GM23248 (cell line): ENCODE data around the gene CFAP157. TPM values are rescaled to one million over a fixed set of nuclear protein-coding genes. Genes with fewer than 3 reads are reported as not detected.

Experiments
- DNase-seq: peaks from one replicate; pipeline ENCODE4 v3.0.0-alpha.2; 2015
- H2AFZ ChIP-seq: fragments of 200-600 bp; sonication (generic); 2 replicates; pipeline ENCODE4 v1.6.1; 2016; ENCODE audit warnings: antibody characterized with exemption
- H3F3A ChIP-seq: fragments of 200-600 bp; sonication (generic); 2 replicates; pipeline ENCODE4 v1.6.1; 2016; ENCODE audit warnings: mild to moderate bottlenecking, antibody characterized with exemption, mixed run types; ENCODE audit not compliant: insufficient read depth
- H3K27ac ChIP-seq: fragments of 200-600 bp; sonication (generic); 2 replicates; pipeline ENCODE4 v1.5.1; 2016; ENCODE audit warnings: mild to moderate bottlenecking
- H3K27me3 ChIP-seq: fragments of 200-600 bp; sonication (generic); replicated peaks from 2 replicates; pipeline ENCODE4 v1.6.1; 2016; ENCODE audit warnings: mild to moderate bottlenecking; ENCODE audit not compliant: insufficient read depth
- H3K36me3 ChIP-seq: fragments of 200-600 bp; sonication (generic); 2 replicates; pipeline ENCODE4 v1.6.1; 2016; ENCODE audit warnings: low read depth, mild to moderate bottlenecking
- H3K4me1 ChIP-seq: fragments of 200-600 bp; sonication (generic); 2 replicates; pipeline ENCODE4 v1.6.1; 2016; ENCODE audit warnings: mild to moderate bottlenecking; ENCODE audit not compliant: insufficient read depth
- H3K4me2 ChIP-seq: fragments of 200-600 bp; sonication (generic); one replicate; pipeline ENCODE4 v1.6.1; 2016; ENCODE audit warnings: mild to moderate bottlenecking; ENCODE audit not compliant: unreplicated experiment
- H3K4me3 ChIP-seq: fragments of 200-600 bp; sonication (generic); 2 replicates; pipeline ENCODE4 v1.5.1; 2016; ENCODE audit warnings: mild to moderate bottlenecking
- H3K79me2 ChIP-seq: fragments of 200-600 bp; sonication (generic); 2 replicates; pipeline ENCODE4 v1.6.1; 2016; ENCODE audit warnings: mild to moderate bottlenecking; ENCODE audit not compliant: insufficient read depth
- H3K9ac ChIP-seq: fragments of 200-600 bp; sonication (generic); 2 replicates; pipeline ENCODE4 v1.6.1; 2016; ENCODE audit warnings: mild to moderate bottlenecking
- H3K9me2 ChIP-seq: fragments of 200-600 bp; sonication (generic); 2 replicates; pipeline ENCODE4 v1.6.1; 2016; ENCODE audit warnings: mixed run types, mild to moderate bottlenecking, moderate library complexity; ENCODE audit not compliant: insufficient read depth
- H3K9me3 ChIP-seq: fragments of 200-600 bp; sonication (generic); one replicate; pipeline ENCODE4 v1.6.1; 2017; ENCODE audit warnings: low read depth
- H4K20me1 ChIP-seq: fragments of 200-600 bp; sonication (generic); 2 replicates; pipeline ENCODE4 v1.6.0; 2016; ENCODE audit not compliant: insufficient read depth
- EZH2 ChIP-seq: fragments of 200-600 bp; sonication (generic); IDR thresholded peaks from 2 replicates; pipeline ENCODE4 v1.6.1; 2018; ENCODE audit warnings: antibody characterized with exemption, mild to moderate bottlenecking; ENCODE audit not compliant: insufficient read depth, poor library complexity, severe bottlenecking
- EZH2phosphoT487 ChIP-seq: fragments of 200-600 bp; sonication (generic); IDR thresholded peaks from 2 replicates; pipeline ENCODE4 v1.6.1; 2018; ENCODE audit warnings: antibody characterized with exemption, moderate library complexity, mild to moderate bottlenecking, low read depth; ENCODE audit not compliant: insufficient read depth
- WGBS, 2 experiments: methylation state at CpG; one replicate each; pipeline ENCODE4 v1.1.6; 2015 to 2017; ENCODE audit warnings: low lambda C conversion rate in 2 of 2, low coverage in 1 of 2; ENCODE audit errors: missing lambda C conversion rate in 2 of 2; 5-methylcytosine and 5-hydroxymethylcytosine counted together
- in situ Hi-C: fragments of 300-500 bp; cut with MboI; formaldehyde crosslinking; loops from 2 replicates; pipeline ENCODE4 v1.15.0; 2020
- polyA plus RNA-seq: library from polyadenylated mRNA; unstranded; fragments of >200 nt; fragmentation: Nextera tagmentation; extraction: Ambion mirVana; gene quantifications from 2 replicates; pipeline ENCODE4 v1.2.1, GENCODE V29; 2016
- total RNA-seq: library from RNA; depleted of rRNA; stranded (reverse); fragments of >200 nt; shearing (Covaris generic); gene quantifications from 2 replicates; pipeline ENCODE4 v1.2.3, GENCODE V29; 2014

CFAP157 gene
- total and polyA plus RNA-seq, 2 experiments from 2014 or later, result 0.55 TPM; not detected in 1

- no peak overlapping the region for H3K4me2 ChIP-seq
- no peak overlapping the region for H3K9ac ChIP-seq
- H3K79me2 ChIP-seq, result no peaks in the 10 kb centered on the region
- H3K4me1 ChIP-seq, result peaks cover 14% of the 10 kb centered on the region
- 83 to 87% methylated on average over 4 of the region's 4 CpGs for WGBS, 2 experiments
- no peaks in the 10 kb centered on the region for H4K20me1 ChIP-seq
- no peaks in the 10 kb centered on the region for H3K9me2 ChIP-seq
- no peak overlapping the region for H3K4me3 ChIP-seq
- peaks cover 16% of the 10 kb centered on the region; the same call in 1 of the 2 replicates for H3F3A ChIP-seq
- DNase-seq, result no peak
- in situ Hi-C loops, result no loop called here
- no peaks in the 10 kb centered on the region for H3K27me3 ChIP-seq
- TF ChIP-seq EZH2phosphoT487 (no peak), EZH2 (no peak)
- H3K36me3 ChIP-seq, result 0 out of 2 replicates have a peak, but pooled peaks cover 4% of the 10 kb centered on the region
- no peaks in the 10 kb centered on the region for H3K9me3 ChIP-seq
- no peak overlapping the region for H3K27ac ChIP-seq
- H2AFZ ChIP-seq, result no peak overlapping the region
Observed at GRCh38 chr9:127693697-127694096, 13.1 kb upstream of the CFAP157 start.

- peak overlapping the region; percentile 42 for H3K27ac ChIP-seq
- no peaks in the 10 kb centered on the region for H3K9me2 ChIP-seq
- H4K20me1 ChIP-seq, result no peaks in the 10 kb centered on the region
- DNase-seq, result peak; percentile 62
- H3K9me3 ChIP-seq, result no peaks in the 10 kb centered on the region
- peaks cover 16% of the 10 kb centered on the region; the same call in 1 of the 2 replicates for H3F3A ChIP-seq
- no peaks in the 10 kb centered on the region for H3K79me2 ChIP-seq
- peak overlapping the region; percentile 47 for H3K9ac ChIP-seq
- in situ Hi-C loops, result no loop called here
- H3K4me3 ChIP-seq, result 0 out of 2 replicates have a peak overlapping the region, but pooled peaks have one; percentile 17
- H3K36me3 ChIP-seq, result 0 out of 2 replicates have a peak, but pooled peaks cover 4% of the 10 kb centered on the region
- no peaks in the 10 kb centered on the region for H3K27me3 ChIP-seq
- no peak overlapping the region for H2AFZ ChIP-seq
- no peak for TF ChIP-seq EZH2
- no peak for TF ChIP-seq EZH2phosphoT487
- H3K4me1 ChIP-seq, result peaks cover 14% of the 10 kb centered on the region
- WGBS, 2 experiments, result 35 to 36% methylated on average over 9 of the region's 9 CpGs
- peak overlapping the region; percentile 59 for H3K4me2 ChIP-seq
Observed at GRCh38 chr9:127694890-127695720, 11.7 kb upstream of the CFAP157 start.

GRCh38 chr9:127697575-127697974 lies 9.2 kb upstream of the CFAP157 start:
- Histone ChIP-seq H3K9me3 (no peaks in the 10 kb centered on the region), H3K36me3 (no peaks in the 10 kb centered on the region), H3K9ac (no peak overlapping the region), H3K27ac (no peak overlapping the region), H3K9me2 (no peaks in the 10 kb centered on the region), H3K4me1 (peaks cover 14% of the 10 kb centered on the region), H3K4me2 (no peak overlapping the region), H3K79me2 (no peaks in the 10 kb centered on the region), H4K20me1 (no peaks in the 10 kb centered on the region), H2AFZ (no peak overlapping the region), H3F3A (peaks cover 16% of the 10 kb centered on the region; the same call in 1 of the 2 replicates), H3K27me3 (no peaks in the 10 kb centered on the region), H3K4me3 (no peak overlapping the region)
- DNase-seq, result no peak
- 50 to 61% methylated on average over 5 of the region's 5 CpGs for WGBS, 2 experiments
- TF ChIP-seq EZH2phosphoT487 (no peak), EZH2 (no peak)
- in situ Hi-C loops, result no loop called here

GRCh38 chr9:127698386-127698785 lies 8.4 kb upstream of the CFAP157 start:
- Histone ChIP-seq H3K36me3 (no peaks in the 10 kb centered on the region), H3K79me2 (no peaks in the 10 kb centered on the region), H4K20me1 (no peaks in the 10 kb centered on the region), H3K27ac (no peak overlapping the region), H2AFZ (no peak overlapping the region), H3K9me2 (no peaks in the 10 kb centered on the region), H3F3A (peaks cover 16% of the 10 kb centered on the region; the same call in 1 of the 2 replicates), H3K4me1 (peaks cover 14% of the 10 kb centered on the region), H3K9me3 (no peaks in the 10 kb centered on the region), H3K27me3 (no peaks in the 10 kb centered on the region), H3K4me3 (no peak overlapping the region), H3K9ac (no peak overlapping the region), H3K4me2 (no peak overlapping the region)
- 90 to 91% methylated on average over 5 of the region's 5 CpGs for WGBS, 2 experiments
- DNase-seq, result no peak
- no peak for TF ChIP-seq EZH2
- TF ChIP-seq EZH2phosphoT487, result no peak
- in situ Hi-C loops, result no loop called here
